Immature natural killer cell (primary cell): ENCODE results near the gene RAPGEF1. TPM values are rescaled to one million over a fixed set of nuclear protein-coding genes. Genes with fewer than 3 reads are reported as not detected.
"Not testable (repeated sequence)": the region's sequence is repeated elsewhere in the genome, so short reads cannot be mapped to it uniquely, and the experiment has no call there.

Experiments
- DNase-seq, 3 donors: peaks; one replicate each; pipeline ENCODE4 v3.0.0; 2022; ENCODE audit warnings: mixed read lengths in 1 of 3
- H3K27ac Mint-ChIP-seq, 6 donors: one replicate each; pipeline ENCODE4 v1.8.0; 2020; ENCODE audit warnings: mixed read lengths in 6 of 6, mild to moderate bottlenecking in 5 of 6, inconsistent platforms in 4 of 6, moderate library complexity in 3 of 6
- H3K27me3 Mint-ChIP-seq, 3 donors: one replicate each; pipeline ENCODE4 v1.8.0; 2020 to 2021; ENCODE audit warnings: low read depth in 3 of 3, mild to moderate bottlenecking in 3 of 3, mixed read lengths in 3 of 3, moderate library complexity in 3 of 3, inconsistent platforms in 1 of 3
- H3K36me3 Mint-ChIP-seq, 3 donors: one replicate each; pipeline ENCODE4 v1.8.0; 2020; ENCODE audit warnings: mixed read lengths in 3 of 3, inconsistent platforms in 2 of 3, mild to moderate bottlenecking in 2 of 3
- H3K4me1 Mint-ChIP-seq, 2 donors: one replicate each; pipeline ENCODE4 v1.8.0; 2020; ENCODE audit warnings: inconsistent platforms in 2 of 2, mild to moderate bottlenecking in 2 of 2, mixed read lengths in 2 of 2, moderate library complexity in 1 of 2
- H3K4me3 Mint-ChIP-seq, 5 donors: one replicate each; pipeline ENCODE4 v1.8.0; 2020; ENCODE audit warnings: mild to moderate bottlenecking in 5 of 5, mixed read lengths in 5 of 5, inconsistent platforms in 3 of 5, moderate library complexity in 3 of 5
- H3K9me3 Mint-ChIP-seq, 6 donors: one replicate each; pipeline ENCODE4 v1.8.0; 2020; ENCODE audit warnings: mild to moderate bottlenecking in 6 of 6, mixed read lengths in 6 of 6, inconsistent platforms in 4 of 6, moderate library complexity in 3 of 6
- polyA plus RNA-seq, 3 donors: library from polyadenylated mRNA; unstranded; fragments of 300-500 nt; fragmentation: Illumina TruSeq; gene quantifications; one replicate each; pipeline ENCODE4 v1.2.3, GENCODE V29; 2021

Gene RAPGEF1
- polyA plus RNA-seq, 3 donors from 2014 or later: 1.2 to 15.8 (median 7.4) TPM

- no peak for DNase-seq
- peaks cover 0 to 12% (median 1%) of the 10 kb centered on the region in 3 donors for H3K27me3 Mint-ChIP-seq
- peak overlapping the region in 1 of 5 donors; percentile 40 for H3K4me3 Mint-ChIP-seq
- H3K9me3 Mint-ChIP-seq: no peaks in the 10 kb centered on the region
- H3K4me1 Mint-ChIP-seq: peaks cover 79 to 92% of the 10 kb centered on the region in 2 donors
- peak overlapping the region; percentile 36 to 66 (median 58) for H3K27ac Mint-ChIP-seq
- no peaks in the 10 kb centered on the region for H3K36me3 Mint-ChIP-seq
These were observed 79.1 kb downstream of the RAPGEF1 start for GRCh38 chr9:131660466-131661405.

- peaks cover 84 to 92% of the 10 kb centered on the region in 2 donors for H3K4me1 Mint-ChIP-seq
- H3K27me3 Mint-ChIP-seq: peaks cover 0 to 10% (median 0%) of the 10 kb centered on the region in 3 donors
- no peaks in the 10 kb centered on the region for H3K9me3 Mint-ChIP-seq
- peak overlapping the region in 3 of 5 donors; percentile 2 to 63 (median 42) for H3K4me3 Mint-ChIP-seq
- no peaks in the 10 kb centered on the region for H3K36me3 Mint-ChIP-seq
- H3K27ac Mint-ChIP-seq: peak overlapping the region; percentile 53 to 97 (median 76)
- DNase-seq: no peak
These were observed 81.3 kb downstream of the RAPGEF1 start for GRCh38 chr9:131658377-131659129.

GRCh38 chr9:131657940-131658339, 81.9 kb downstream of the RAPGEF1 start:
- Mint-ChIP-seq H3K27me3 (peaks cover 0 to 8% (median 0%) of the 10 kb centered on the region in 3 donors), H3K4me1 (peaks cover 82 to 92% of the 10 kb centered on the region in 2 donors), H3K27ac (peak overlapping the region; percentile 53 to 97 (median 84)), H3K9me3 (no peaks in the 10 kb centered on the region), H3K4me3 (peak overlapping the region in 3 of 5 donors; percentile 31 to 72 (median 63)), H3K36me3 (no peaks in the 10 kb centered on the region)
- no peak for DNase-seq

- H3K27me3 Mint-ChIP-seq: peaks cover 0 to 8% (median 0%) of the 10 kb centered on the region in 3 donors
- peaks cover 80 to 92% of the 10 kb centered on the region in 2 donors for H3K4me1 Mint-ChIP-seq
- peak overlapping the region in 4 of 5 donors; percentile 31 to 75 (median 54) for H3K4me3 Mint-ChIP-seq
- no peaks in the 10 kb centered on the region for H3K9me3 Mint-ChIP-seq
- H3K27ac Mint-ChIP-seq: peak overlapping the region; percentile 73 to 98 (median 93)
- no peaks in the 10 kb centered on the region for H3K36me3 Mint-ChIP-seq
- peak; percentile 40 to 48 (median 41) for DNase-seq
These were observed 82.4 kb downstream of the RAPGEF1 start for GRCh38 chr9:131657456-131657855.

- Mint-ChIP-seq H3K27me3 (peaks cover 0 to 8% (median 0%) of the 10 kb centered on the region in 3 donors), H3K4me1 (peaks cover 77 to 90% of the 10 kb centered on the region in 2 donors), H3K27ac (peak overlapping the region; percentile 90 to 98 (median 94)), H3K9me3 (no peaks in the 10 kb centered on the region), H3K36me3 (no peaks in the 10 kb centered on the region), H3K4me3 (peak overlapping the region; percentile 54 to 75 (median 72))
- DNase-seq: peak in 1 of 3 donors; percentile 45
These were observed 82.9 kb downstream of the RAPGEF1 start for GRCh38 chr9:131657037-131657377.

- peaks cover 0 to 8% (median 0%) of the 10 kb centered on the region in 3 donors for H3K27me3 Mint-ChIP-seq
- H3K4me3 Mint-ChIP-seq: peak overlapping the region; percentile 54 to 75 (median 72)
- DNase-seq: peak; percentile 83 to 87 (median 83)
- H3K4me1 Mint-ChIP-seq: peaks cover 79 to 89% of the 10 kb centered on the region in 2 donors
- H3K36me3 Mint-ChIP-seq: no peaks in the 10 kb centered on the region
- H3K27ac Mint-ChIP-seq: peak overlapping the region; percentile 90 to 98 (median 94)
- no peaks in the 10 kb centered on the region for H3K9me3 Mint-ChIP-seq
These were observed 83.4 kb downstream of the RAPGEF1 start for GRCh38 chr9:131656356-131657036.

- peaks cover 79 to 93% of the 10 kb centered on the region in 2 donors for H3K4me1 Mint-ChIP-seq
- peak overlapping the region in 5 of 6 donors; percentile 56 to 93 (median 62) for H3K27ac Mint-ChIP-seq
- peak overlapping the region in 2 of 5 donors; percentile 18 to 41 for H3K4me3 Mint-ChIP-seq
These were observed 85.5 kb downstream of the RAPGEF1 start for GRCh38 chr9:131654369-131654768.

GRCh38 chr9:131651599-131651998, 88.3 kb downstream of the RAPGEF1 start:
- peak overlapping the region; percentile 4 to 82 (median 58) for H3K27ac Mint-ChIP-seq
- no peak overlapping the region for H3K4me3 Mint-ChIP-seq
- DNase-seq: no peak
- H3K9me3 Mint-ChIP-seq: no peaks in the 10 kb centered on the region
- peaks cover 0 to 5% (median 0%) of the 10 kb centered on the region in 3 donors for H3K27me3 Mint-ChIP-seq
- peaks cover 55 to 77% of the 10 kb centered on the region in 2 donors for H3K4me1 Mint-ChIP-seq
- peaks cover 0 to 17% (median 6%) of the 10 kb centered on the region in 3 donors for H3K36me3 Mint-ChIP-seq

More at GRCh38 chr9:131654369-131654768, 85.5 kb downstream of the RAPGEF1 start:
- H3K36me3 Mint-ChIP-seq, H3K9me3 Mint-ChIP-seq, DNase-seq, H3K27me3 Mint-ChIP-seq: not testable (repeated sequence)

- Mint-ChIP-seq H3K27ac (peak overlapping the region; percentile 4 to 82 (median 58)), H3K36me3 (peaks cover 0 to 17% (median 6%) of the 10 kb centered on the region in 3 donors), H3K27me3 (peaks cover 0 to 2% (median under 1%) of the 10 kb centered on the region in 3 donors), H3K4me1 (peaks cover 54 to 77% of the 10 kb centered on the region in 2 donors), H3K9me3 (no peaks in the 10 kb centered on the region), H3K4me3 (no peak overlapping the region)
- DNase-seq: no peak
These were observed 88.7 kb downstream of the RAPGEF1 start for GRCh38 chr9:131651160-131651559.

- peaks cover 0 to 2% (median 2%) of the 10 kb centered on the region in 3 donors for H3K27me3 Mint-ChIP-seq
- no peaks in the 10 kb centered on the region for H3K9me3 Mint-ChIP-seq
- H3K4me3 Mint-ChIP-seq: no peak overlapping the region
- H3K4me1 Mint-ChIP-seq: peaks cover 54 to 77% of the 10 kb centered on the region in 2 donors
- H3K36me3 Mint-ChIP-seq: peaks cover 0 to 22% (median 10%) of the 10 kb centered on the region in 3 donors
- no peak for DNase-seq
- H3K27ac Mint-ChIP-seq: peak overlapping the region in 1 of 6 donors; percentile 55
These were observed 89.6 kb downstream of the RAPGEF1 start for GRCh38 chr9:131650254-131650653.

- Mint-ChIP-seq H3K27me3 (peaks cover 2 to 5% (median 2%) of the 10 kb centered on the region in 3 donors), H3K4me3 (no peak overlapping the region), H3K4me1 (peaks cover 54 to 77% of the 10 kb centered on the region in 2 donors), H3K36me3 (peaks cover 0 to 22% (median 10%) of the 10 kb centered on the region in 3 donors), H3K27ac (peak overlapping the region in 3 of 6 donors; percentile 40 to 52 (median 50)), H3K9me3 (no peaks in the 10 kb centered on the region)
- no peak for DNase-seq
These were observed 90.2 kb downstream of the RAPGEF1 start for GRCh38 chr9:131649646-131650045.

GRCh38 chr9:131645078-131645776, 94.6 kb downstream of the RAPGEF1 start:
- peak; percentile 59 to 69 (median 64) for DNase-seq
- peaks cover 2 to 5% (median 2%) of the 10 kb centered on the region in 3 donors for H3K27me3 Mint-ChIP-seq
- peak overlapping the region; percentile 53 to 86 (median 72) for H3K4me3 Mint-ChIP-seq
- H3K27ac Mint-ChIP-seq: peak overlapping the region; percentile 84 to 93 (median 92)
- H3K4me1 Mint-ChIP-seq: peaks cover 44 to 75% of the 10 kb centered on the region in 2 donors
- peaks cover 0 to 39% (median 21%) of the 10 kb centered on the region in 3 donors for H3K36me3 Mint-ChIP-seq
- H3K9me3 Mint-ChIP-seq: no peaks in the 10 kb centered on the region
